Measurements from ENCODE around the gene PAQR4.
"Not testable (repeated sequence)": the region's sequence is repeated elsewhere in the genome, so short reads cannot be mapped to it uniquely, and the experiment has no call there.

PAQR4 gene

GRCh38 chr16:2968738-2969544, at the start of gene PAQR4:
Gene PAQR4, plus strand, starts transcription at chr16:2969348. Its CDS starts 327 bp downstream, at chr16:2969675.
- peak; percentile 58 for DNase-seq

DNA sequence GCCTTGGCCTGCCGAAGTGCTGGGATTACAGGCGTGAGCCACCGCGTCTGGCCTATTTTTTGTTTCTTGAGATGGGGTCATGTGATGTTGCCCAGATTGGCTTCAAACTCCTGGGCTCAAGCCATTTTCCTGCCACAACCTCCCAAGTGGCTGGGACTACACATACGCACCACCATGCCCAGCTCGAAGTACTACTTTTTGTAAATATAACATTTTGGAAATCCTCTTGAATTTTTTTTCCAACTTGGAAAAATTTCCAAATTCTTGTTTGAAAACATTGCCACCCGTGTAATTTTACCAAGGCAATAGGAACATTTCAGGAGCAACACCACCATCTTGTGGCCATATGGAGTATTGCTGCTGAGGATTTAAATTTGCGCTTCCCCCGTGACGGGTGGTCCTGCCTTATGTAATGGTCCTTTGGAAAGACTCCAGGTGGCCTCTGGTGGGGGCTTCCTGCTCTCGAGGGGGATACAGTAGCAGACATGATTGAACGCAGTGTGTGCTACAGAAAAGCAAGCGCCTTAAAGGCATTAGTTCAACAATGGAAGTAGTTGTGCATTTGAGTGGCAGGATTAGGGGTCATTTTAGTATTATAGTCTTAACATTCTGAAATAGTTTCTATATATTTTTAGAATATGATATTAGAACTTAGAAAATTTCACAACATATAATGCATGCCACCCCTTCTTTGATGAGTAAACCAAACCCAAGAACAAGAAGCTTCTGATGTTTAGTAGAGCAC, 49.5 kb upstream of the PAQR4 start:
- peak; percentile 22 for DNase-seq

DNA sequence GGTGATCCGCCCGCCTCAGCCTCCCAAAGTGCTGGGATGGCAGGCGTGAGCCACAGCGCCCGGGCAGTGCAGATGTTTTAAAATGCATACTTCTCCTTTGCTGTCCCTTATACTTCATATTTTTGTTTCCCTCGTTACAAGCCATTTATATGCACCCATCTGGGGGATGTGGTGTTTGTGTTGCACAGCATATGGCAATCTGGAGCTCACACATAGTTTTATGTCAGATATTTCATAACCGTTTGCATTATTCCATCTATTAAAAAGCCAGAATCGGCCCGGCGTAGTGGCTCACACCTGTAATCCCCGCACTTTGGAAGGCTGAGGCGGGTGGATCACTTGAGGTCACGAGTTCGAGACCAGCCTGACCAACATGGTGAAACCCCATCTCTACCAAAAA, 45.7 kb upstream of the PAQR4 start:
- DNase-seq = no peak

DNA sequence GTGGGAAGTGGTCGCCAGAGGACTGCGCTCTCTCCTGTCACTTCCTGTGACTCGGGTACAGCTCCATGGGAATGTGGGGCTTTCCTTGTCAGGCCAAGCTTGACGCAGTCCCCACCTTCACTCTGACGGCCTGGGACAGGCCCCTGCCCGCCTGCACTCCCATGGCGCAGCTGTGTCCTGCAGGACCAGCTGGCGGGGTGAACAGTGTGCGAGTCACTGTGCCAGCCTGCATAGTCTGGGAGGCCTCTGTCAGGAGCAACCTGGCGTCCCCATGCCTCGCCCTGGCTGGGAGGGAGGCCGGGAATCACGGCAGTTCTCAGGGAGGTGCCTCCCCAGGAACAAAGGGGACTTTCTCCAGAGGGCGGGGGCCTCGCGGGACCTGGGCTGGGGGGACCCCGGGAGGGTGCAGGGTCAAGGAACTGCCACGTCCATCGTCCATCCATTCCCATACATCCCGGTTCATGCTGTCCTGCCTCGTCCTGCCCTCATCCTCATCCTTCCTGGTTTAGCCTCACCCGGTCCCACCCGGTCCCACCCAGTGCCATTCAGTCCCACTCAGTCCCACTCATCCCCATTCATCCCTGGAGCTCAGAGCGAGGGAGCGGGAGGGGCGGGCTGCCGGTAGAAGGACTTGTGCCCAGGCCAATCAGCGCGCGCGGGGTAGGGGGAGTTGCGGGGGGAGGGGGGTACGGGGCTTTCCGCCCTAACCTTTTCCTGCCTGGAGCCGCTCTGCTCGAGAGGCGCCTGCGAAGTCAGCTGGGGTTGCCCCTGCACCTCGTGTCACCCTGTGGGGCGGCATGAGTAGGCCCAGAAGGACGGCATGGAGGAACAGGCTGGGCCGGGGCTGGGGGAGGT, 44.0 kb upstream of the PAQR4 start:
- no peak for DNase-seq

- DNase-seq = no peak
Measured at GRCh38 chr16:2925951-2926649, 43.0 kb upstream of the PAQR4 start.

DNA sequence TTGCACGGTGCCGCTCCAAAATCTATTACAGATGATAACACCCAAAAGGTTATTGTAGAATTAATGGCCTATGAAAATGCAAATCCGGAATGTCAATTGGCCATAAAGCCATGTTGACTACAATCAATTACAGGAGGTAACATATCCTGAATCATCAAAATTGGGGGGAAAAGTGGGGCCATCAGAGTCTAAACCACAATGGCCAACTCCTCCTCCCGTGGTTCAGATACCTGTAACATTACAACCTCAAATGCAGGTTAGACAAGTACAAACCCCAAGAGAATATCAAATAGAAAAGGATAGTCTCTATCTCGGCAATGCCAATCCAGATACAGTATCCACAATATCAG, 42.5 kb upstream of the PAQR4 start:
- no peak for DNase-seq

- peak; percentile 76 for DNase-seq
Measured at GRCh38 chr16:2927010-2927646, 42.0 kb upstream of the PAQR4 start.

DNA sequence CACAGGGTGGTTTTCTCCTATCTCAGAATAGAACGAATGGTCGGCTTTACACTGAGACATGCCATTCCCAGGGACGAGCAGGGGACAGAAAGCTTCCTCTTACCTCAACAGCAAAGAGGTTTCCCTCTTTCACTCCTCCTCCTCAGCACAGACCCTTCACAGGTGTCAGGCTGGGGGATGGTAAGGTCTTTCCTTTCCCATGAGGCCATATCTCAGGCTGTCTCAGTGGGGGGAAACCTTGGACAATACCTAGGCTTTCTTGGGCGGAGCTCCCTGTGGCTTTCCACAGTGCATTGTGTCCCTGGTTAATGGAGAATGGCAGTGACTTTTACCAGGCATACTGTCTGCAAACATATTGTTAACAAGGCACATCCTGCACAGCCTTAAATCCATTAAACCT, 41.0 kb upstream of the PAQR4 start:
- not testable (repeated sequence) for DNase-seq

GRCh38 chr16:2928796-2929195, 40.4 kb upstream of the PAQR4 start:
- no peak for DNase-seq

GRCh38 chr16:2929693-2930092, 39.5 kb upstream of the PAQR4 start:
- DNase-seq = no peak

DNA sequence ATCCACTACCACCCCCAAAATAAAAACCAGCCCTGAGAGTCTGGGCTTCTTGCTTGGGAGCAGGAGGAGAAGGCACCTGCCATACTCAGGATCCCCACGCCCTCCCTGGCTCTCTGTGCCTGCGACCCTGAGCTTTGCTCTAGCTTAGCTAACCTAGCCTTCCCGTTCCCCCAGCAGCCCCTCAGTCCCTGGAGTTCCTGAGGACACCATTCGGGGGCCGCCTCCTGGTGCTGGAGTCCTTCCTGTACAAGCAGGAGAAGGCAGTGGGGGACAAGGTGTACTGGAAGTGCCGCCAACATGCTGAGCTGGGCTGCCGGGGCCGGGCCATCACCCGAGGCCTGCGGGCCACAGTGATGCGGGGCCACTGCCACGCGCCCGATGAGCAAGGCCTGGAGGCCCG, 38.9 kb upstream of the PAQR4 start:
- no peak for DNase-seq

DNA sequence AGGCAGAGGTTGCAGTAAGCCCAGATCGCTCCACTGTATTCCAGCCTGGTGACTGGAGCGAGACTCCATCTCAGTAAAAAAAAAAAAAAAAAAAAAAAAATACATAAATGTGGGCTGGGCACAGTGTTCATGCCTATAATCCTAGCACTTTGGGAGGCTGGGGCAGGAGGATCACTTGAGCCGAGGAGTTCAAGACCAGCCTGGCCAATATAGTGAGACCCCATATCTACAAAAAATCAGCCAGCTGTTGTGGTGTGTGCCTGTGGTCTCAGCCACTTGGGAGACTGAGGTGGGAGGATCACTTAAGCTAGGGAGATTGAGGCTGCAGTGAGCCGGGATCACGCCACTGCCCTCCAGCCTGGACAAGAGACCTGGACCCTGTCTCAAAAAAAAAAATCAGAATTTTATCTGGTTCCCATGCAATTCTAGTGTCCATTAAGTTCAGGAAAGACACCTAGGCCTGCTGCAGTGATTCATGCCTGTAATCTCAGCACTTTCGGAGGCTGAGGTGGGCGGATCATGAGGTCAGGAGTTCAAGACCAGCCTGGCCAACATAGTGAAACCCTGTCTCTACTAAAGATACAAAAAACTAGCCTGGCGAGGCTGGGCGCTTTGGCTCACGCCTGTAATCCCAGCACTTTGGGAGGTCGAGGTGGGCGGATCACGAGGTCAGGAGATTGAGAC, 37.8 kb upstream of the PAQR4 start:
- DNase-seq = not testable (repeated sequence)

GRCh38 chr16:2933136-2933535, 36.0 kb upstream of the PAQR4 start:
- DNase-seq = no peak

- DNase-seq = no peak
Measured at GRCh38 chr16:2933701-2934100, 35.4 kb upstream of the PAQR4 start.

DNA sequence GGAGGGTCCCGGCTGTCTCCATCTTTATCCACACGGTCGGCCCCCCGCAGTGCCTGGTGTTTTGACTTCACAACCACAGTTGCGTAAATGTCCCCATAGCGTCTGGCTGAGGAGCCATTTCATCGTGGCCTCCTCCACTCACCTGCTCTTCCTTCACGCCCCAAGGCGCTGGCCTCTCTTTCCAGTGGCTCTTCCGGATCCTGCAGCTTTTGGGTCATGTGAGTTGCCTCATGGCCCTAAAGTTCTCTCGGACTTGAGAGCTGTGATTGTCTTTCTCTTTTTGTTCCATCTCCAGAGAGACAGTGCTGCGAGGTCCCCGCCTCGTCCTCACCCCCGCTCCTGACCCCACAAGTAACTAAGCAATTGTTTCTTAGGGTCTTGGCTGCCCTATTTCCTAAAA, 34.7 kb upstream of the PAQR4 start:
- DNase-seq = no peak

- DNase-seq = no peak
Measured at GRCh38 chr16:2936436-2937011, 32.6 kb upstream of the PAQR4 start.

GRCh38 chr16:2937170-2937569, 32.0 kb upstream of the PAQR4 start:
- DNase-seq = no peak

DNA sequence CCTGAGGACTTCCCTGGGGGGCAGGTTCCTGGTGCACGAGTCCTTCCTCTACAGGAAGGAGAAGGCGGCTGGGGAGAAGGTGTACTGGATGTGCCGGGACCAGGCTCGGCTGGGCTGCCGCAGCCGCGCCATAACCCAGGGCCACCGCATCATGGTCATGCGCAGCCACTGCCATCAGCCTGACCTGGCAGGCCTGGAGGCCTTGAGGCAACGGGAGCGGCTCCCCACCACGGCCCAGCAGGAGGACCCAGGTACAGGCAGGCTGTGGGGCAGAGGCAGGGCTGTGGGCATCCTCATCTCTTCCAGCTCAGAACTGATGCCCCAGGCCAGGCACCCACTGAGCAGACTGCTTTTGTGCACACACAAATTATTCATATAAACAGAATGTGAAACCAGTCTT, 30.9 kb upstream of the PAQR4 start:
- DNase-seq = no peak

GRCh38 chr16:2939968-2940367, 29.2 kb upstream of the PAQR4 start:
- DNase-seq = no peak

DNA sequence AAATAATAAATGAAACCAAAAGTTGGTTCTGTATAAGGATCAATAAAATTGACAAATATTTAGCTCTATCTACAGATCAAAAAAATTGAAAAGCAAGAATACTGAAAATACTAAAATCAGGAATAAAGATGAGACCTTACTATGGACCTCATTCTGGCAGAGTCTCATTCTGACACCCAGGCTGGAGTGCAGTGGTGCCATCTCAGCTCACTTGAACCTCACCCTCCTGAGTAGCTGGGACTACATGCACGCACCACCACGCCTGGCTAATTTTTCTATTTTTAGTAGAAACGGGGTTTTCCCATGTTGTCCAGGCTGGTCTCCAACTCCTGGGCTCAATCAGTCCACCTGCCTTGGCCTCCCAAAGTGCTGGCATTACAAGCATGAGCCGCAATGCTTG, 27.1 kb upstream of the PAQR4 start:
- no peak for DNase-seq

- not testable (repeated sequence) for DNase-seq
Measured at GRCh38 chr16:2943716-2944115, 25.4 kb upstream of the PAQR4 start.

All from activated CD4-positive, alpha-beta T cell treated with anti-CD3 and anti-CD28 coated beads for 1 hour (primary cell).